Gastroesophageal sphincter (tissue), 3 donors: ENCODE data around the gene IRF3.

Experiments
- POLR2AphosphoS5 ChIP-seq: sonication (generic); formaldehyde crosslinking; IDR thresholded peaks from one replicate; pipeline ENCODE4 v1.6.1; 2017; ENCODE audit warnings: antibody characterized with exemption
- TF ChIP-seq, protein P1 (sequence below), 4 experiments: fragments of 200-600 bp in 2 of 4; fragments of 450-650 bp in 2 of 4; sonication (generic) in 1 of 4; IDR thresholded peaks; one replicate each; pipeline ENCODE4 v1.5.1; 2017 to 2019; ENCODE audit warnings: antibody characterized with exemption in 4 of 4, mild to moderate bottlenecking in 2 of 4, moderate library complexity in 2 of 4

GRCh38 chr19:49651820-49652550 lies 13.7 kb downstream of the IRF3 start:
- TF ChIP-seq, protein P1, sequence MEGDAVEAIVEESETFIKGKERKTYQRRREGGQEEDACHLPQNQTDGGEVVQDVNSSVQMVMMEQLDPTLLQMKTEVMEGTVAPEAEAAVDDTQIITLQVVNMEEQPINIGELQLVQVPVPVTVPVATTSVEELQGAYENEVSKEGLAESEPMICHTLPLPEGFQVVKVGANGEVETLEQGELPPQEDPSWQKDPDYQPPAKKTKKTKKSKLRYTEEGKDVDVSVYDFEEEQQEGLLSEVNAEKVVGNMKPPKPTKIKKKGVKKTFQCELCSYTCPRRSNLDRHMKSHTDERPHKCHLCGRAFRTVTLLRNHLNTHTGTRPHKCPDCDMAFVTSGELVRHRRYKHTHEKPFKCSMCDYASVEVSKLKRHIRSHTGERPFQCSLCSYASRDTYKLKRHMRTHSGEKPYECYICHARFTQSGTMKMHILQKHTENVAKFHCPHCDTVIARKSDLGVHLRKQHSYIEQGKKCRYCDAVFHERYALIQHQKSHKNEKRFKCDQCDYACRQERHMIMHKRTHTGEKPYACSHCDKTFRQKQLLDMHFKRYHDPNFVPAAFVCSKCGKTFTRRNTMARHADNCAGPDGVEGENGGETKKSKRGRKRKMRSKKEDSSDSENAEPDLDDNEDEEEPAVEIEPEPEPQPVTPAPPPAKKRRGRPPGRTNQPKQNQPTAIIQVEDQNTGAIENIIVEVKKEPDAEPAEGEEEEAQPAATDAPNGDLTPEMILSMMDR (IDR thresholded peaks at IDR 0.05) = no peak
- no peak for TF ChIP-seq POLR2AphosphoS5
